Panc1 (cell line): ENCODE results near the gene LRRC43. TPM values are rescaled to one million over a fixed set of nuclear protein-coding genes. Genes with fewer than 3 reads are reported as not detected.

Source experiments
- ATAC-seq: fragments of 200-7000 bp; cut with Tn5 transposase; 2 replicates; pipeline ENCODE4 v1.9.1; 2020; ENCODE audit warnings: mild to moderate bottlenecking, moderate library complexity
- BruUV-seq: library from RNA; stranded (reverse); fragments of 400-500 nt; replicated peaks from 2 replicates; lab custom pipeline; 2021; lab: Mats Ljungman, UMichigan
- CTCF ChIA-PET: fragments of 300-600 bp; sonication (Branson Sonifier 250); formaldehyde crosslinking; loops from one replicate; lab custom pipeline; 2022; ENCODE audit warnings: antibody characterized with exemption; lab: Charles Lee
- POLR2A ChIA-PET: fragments of 300-600 bp; sonication (Branson Sonifier 250); formaldehyde crosslinking; loops from one replicate; lab custom pipeline; 2022; ENCODE audit warnings: antibody characterized with exemption; lab: Charles Lee
- DNase-seq: peaks from one replicate; pipeline ENCODE4 v3.0.0-alpha.2; 2010; ENCODE audit warnings: low read depth, low spot score
- H3K27ac ChIP-seq: 2 replicates; pipeline ENCODE4 v1.5.1; 2011; ENCODE audit warnings: mild to moderate bottlenecking, low read length, inconsistent platforms
- H3K27me3 ChIP-seq: fragments of 200-500 bp; sonication (Bioruptor generic); 2 replicates; pipeline ENCODE4 v1.6.0; 2014; ENCODE audit warnings: low read length, inconsistent platforms; ENCODE audit not compliant: control insufficient read depth, insufficient read depth
- H3K36me3 ChIP-seq: fragments of 200-500 bp; sonication (Bioruptor generic); 2 replicates; pipeline ENCODE4 v1.5.1; 2014; ENCODE audit warnings: inconsistent platforms, mild to moderate bottlenecking, low read length, moderate library complexity; ENCODE audit not compliant: control insufficient read depth, insufficient read depth
- H3K4me1 ChIP-seq: 2 replicates; pipeline ENCODE4 v1.5.1; 2011; ENCODE audit warnings: inconsistent platforms, mild to moderate bottlenecking, low read length, moderate library complexity; ENCODE audit not compliant: control insufficient read depth, insufficient read depth
- H3K4me3 ChIP-seq, 2 experiments: 2 replicates each; pipeline ENCODE4 v1.5.1; 2011 to 2012; ENCODE audit warnings: low read depth in 2 of 2, low read length in 2 of 2, mild to moderate bottlenecking in 2 of 2, inconsistent platforms in 1 of 2, moderate library complexity in 1 of 2
- H3K9me3 ChIP-seq: fragments of 200-500 bp; sonication (Bioruptor generic); 2 replicates; pipeline ENCODE4 v1.5.1; 2014; ENCODE audit warnings: low read depth, mild to moderate bottlenecking, inconsistent platforms, low read length, moderate library complexity; ENCODE audit not compliant: control insufficient read depth, insufficient read depth
- CTCF ChIP-seq: fragments of 450-650 bp; IDR thresholded peaks from 2 replicates; pipeline ENCODE4 v1.5.1; 2017; ENCODE audit warnings: mild to moderate bottlenecking
- POLR2AphosphoS5 ChIP-seq: IDR thresholded peaks from 2 replicates; pipeline ENCODE4 v1.6.1; 2012; ENCODE audit warnings: mild to moderate bottlenecking, low read depth, low read length, moderate library complexity
- REST ChIP-seq, 2 experiments: IDR thresholded peaks; 2 replicates each; pipeline ENCODE4 v1.6.1; 2011 to 2012; ENCODE audit warnings: low read depth in 2 of 2, control low read depth in 1 of 2, low read length in 1 of 2, mild to moderate bottlenecking in 1 of 2, moderate library complexity in 1 of 2; ENCODE audit not compliant: insufficient read depth in 1 of 2
- SIN3A ChIP-seq: IDR thresholded peaks from 2 replicates; pipeline ENCODE4 v1.6.1; 2012; ENCODE audit warnings: low read depth, mild to moderate bottlenecking, low read length, moderate library complexity, borderline replicate concordance; ENCODE audit not compliant: insufficient read depth
- TCF7L2 ChIP-seq: IDR thresholded peaks from 2 replicates; pipeline ENCODE4 v1.6.1; 2011; ENCODE audit warnings: mild to moderate bottlenecking, low read depth, low read length, inconsistent platforms
- in situ Hi-C: cut with HindIII; loops from 2 replicates; pipeline ENCODE4 v1.10.0; 2016; ENCODE audit warnings: low sequenced_read_pairs, low pct_unique_long_range_greater_than_20kb
- intact Hi-C: fragments of 100-400 bp; cut with micrococcal nuclease; formaldehyde crosslinking; loops from one replicate; pipeline ENCODE4 v1.10.0; 2022; ENCODE audit not compliant: unreplicated experiment
- total RNA-seq: library from RNA; stranded (reverse); gene quantifications from one replicate; pipeline ENCODE4 v1.2.1, GENCODE V29; 2021; ENCODE audit not compliant: unreplicated experiment

Gene LRRC43
- total RNA-seq, 1 experiment from 2014 or later, result 1.5 TPM

- DNase-seq (no peak), ATAC-seq (no peak)
- Histone ChIP-seq H3K4me3 (no peak overlapping the region), H3K27ac (no peak overlapping the region), H3K36me3 (no peaks in the 10 kb centered on the region; the same call in 1 of the 2 replicates), H3K4me1 (no peaks in the 10 kb centered on the region), H3K27me3 (no peaks in the 10 kb centered on the region), H3K9me3 (no peaks in the 10 kb centered on the region)
- ChIA-PET CTCF (no interaction called here), POLR2A (interaction anchor here (0.5 kb wide), 1 partner anchor 13 kb away, joined by 4 read pairs; no protein-coding TSS in a partner anchor)
- intact Hi-C loops (no loop called here), in situ Hi-C loops (no loop called here)
- BruUV-seq, result no TSS peak
- no peak for TF ChIP-seq SIN3A
- no peak for TF ChIP-seq POLR2AphosphoS5
- no peak for TF ChIP-seq CTCF
- TF ChIP-seq REST (IDR thresholded peaks at IDR 0.05; ENCODE audit: insufficient read depth in 1 of 2, low read depth in 2 of 2, low read length in 1 of 2), result no peak
- TF ChIP-seq TCF7L2, result no peak
Measured at GRCh38 chr12:122138616-122139015, 44.3 kb upstream of the LRRC43 start.

- Histone ChIP-seq H3K27me3 (no peaks in the 10 kb centered on the region), H3K4me1 (no peaks in the 10 kb centered on the region), H3K4me3 (no peak overlapping the region), H3K27ac (no peak overlapping the region), H3K9me3 (no peaks in the 10 kb centered on the region), H3K36me3 (no peaks in the 10 kb centered on the region; the same call in 1 of the 2 replicates)
- in situ Hi-C loops (no loop called here), intact Hi-C loops (no loop called here)
- BruUV-seq, result no TSS peak
- POLR2A ChIA-PET, result no interaction called here
- no peak for DNase-seq
- ATAC-seq, result no peak
- CTCF ChIA-PET, result no interaction called here
- TF ChIP-seq TCF7L2 (no peak), CTCF (no peak), REST (IDR thresholded peaks at IDR 0.05; ENCODE audit: insufficient read depth in 1 of 2, low read depth in 2 of 2, low read length in 1 of 2) (no peak), SIN3A (no peak), POLR2AphosphoS5 (no peak)
Measured at GRCh38 chr12:122139266-122139665, 43.7 kb upstream of the LRRC43 start.
